Erythroblast (primary cell): ENCODE measurements around the gene MAP3K19.

Experiments used
- GATA1 ChIP-seq: IDR thresholded peaks from 2 replicates; pipeline ENCODE4 v1.6.1; 2011; ENCODE audit warnings: low read depth, mild to moderate bottlenecking, control low read depth, low read length, moderate library complexity
- POLR2A ChIP-seq: IDR thresholded peaks from 2 replicates; pipeline ENCODE4 v1.6.1; 2011; ENCODE audit warnings: mild to moderate bottlenecking, low read length

- TF ChIP-seq POLR2A (no peak), GATA1 (no peak)
Observed at GRCh38 chr2:134955744-134956143, 91.5 kb downstream of the MAP3K19 start.
